Cardiac septum (tissue), 1 donor: ENCODE measurements around the gene TSPAN3. TPM values are rescaled to one million over a fixed set of nuclear protein-coding genes. Genes with fewer than 3 reads are reported as not detected.

Experiments used
- DNase-seq: peaks from one replicate; pipeline ENCODE4 v3.0.0-alpha.2; 2020; ENCODE audit warnings: low spot score
- intact Hi-C: fragments of 100-400 bp; cut with DNase I; formaldehyde crosslinking; loops from one replicate; pipeline ENCODE4 v1.14.0; 2022
- total RNA-seq: library from RNA; stranded (reverse); fragmentation: NEBNext Ultra II Directional; extraction: Animal tissue kit (Norgen Biotek cat#: 25700); gene quantifications from one replicate; pipeline ENCODE4 v1.2.1, GENCODE V29; 2021
- donor health status: DM: no; HTN: no; CAD: no.

Gene TSPAN3
- total RNA-seq, 1 donor from 2014 or later: 101 TPM

DNA sequence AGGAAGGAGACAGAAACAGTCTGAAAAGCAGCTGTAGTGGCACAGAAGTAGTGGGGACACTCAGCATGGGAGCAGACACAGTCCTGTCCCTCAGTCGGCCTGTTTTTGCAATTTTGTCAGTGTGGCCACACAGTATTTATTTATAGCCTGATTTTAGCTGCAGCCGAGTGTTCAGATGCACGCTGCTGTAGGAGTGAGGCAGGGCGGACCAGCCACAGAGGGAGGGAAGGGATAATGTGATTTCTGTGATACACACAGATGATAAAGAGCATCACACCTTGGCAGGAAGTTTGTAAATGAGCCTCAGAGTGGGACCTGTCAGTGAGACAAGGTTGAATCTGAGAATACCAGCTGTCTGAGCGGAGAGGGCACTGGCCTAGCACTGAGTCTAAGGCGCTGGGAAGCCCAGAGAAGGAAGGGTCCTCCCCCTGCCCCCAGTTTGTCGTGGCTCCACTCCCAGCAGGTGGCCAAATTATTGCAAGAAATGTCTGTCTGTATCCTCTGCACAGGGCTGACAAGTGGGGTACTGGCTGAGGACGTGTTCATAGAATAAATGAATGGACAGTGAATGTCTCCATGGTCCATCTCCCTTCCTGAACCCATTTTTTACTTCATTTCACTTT lies 72.1 kb downstream of the TSPAN3 start:
- no peak for DNase-seq
- intact Hi-C loops: no loop called here

DNA sequence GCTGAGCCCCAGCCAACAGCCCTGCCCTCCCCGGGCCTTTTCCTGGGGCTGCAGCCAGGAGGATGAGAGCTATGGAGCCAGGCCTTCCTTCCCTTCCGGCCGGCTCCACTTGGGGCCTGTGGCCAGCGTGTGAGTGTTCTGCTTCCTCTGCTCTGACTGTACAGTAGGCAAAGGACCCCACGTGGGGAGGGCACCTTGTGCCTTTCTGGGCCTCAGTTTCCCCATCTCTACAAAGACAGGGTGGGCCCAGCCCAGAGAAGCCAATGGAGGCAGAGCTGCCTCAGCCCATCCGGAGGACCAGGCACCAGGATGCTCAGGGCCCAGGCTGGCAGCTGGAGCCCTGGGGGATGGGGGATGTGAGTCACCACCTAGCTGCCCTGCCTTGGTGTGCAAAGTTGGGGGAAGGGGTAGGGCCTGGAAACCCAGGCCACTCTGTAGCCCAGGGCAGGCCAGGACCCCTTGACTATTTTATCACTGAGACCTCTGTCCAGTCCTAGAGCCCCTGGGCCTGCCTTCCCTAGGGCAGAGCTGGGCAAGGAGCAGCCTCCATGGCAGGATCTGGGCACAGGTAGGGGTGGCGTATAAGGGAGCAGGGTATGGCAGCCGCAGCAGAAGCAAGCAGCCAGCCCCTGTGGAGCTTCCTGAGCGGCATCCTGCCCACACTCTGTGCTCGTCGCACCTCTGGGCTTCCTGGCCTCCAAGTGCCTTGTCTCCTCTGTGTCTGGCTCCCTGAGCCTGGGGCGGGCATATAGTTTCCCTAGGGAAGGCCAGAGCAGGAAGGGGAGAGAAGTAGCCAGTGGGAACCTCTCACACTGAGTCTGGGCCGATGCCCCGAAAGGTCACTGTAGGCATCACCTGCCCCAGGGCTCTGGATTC lies 74.1 kb downstream of the TSPAN3 start:
- DNase-seq: no peak

DNA sequence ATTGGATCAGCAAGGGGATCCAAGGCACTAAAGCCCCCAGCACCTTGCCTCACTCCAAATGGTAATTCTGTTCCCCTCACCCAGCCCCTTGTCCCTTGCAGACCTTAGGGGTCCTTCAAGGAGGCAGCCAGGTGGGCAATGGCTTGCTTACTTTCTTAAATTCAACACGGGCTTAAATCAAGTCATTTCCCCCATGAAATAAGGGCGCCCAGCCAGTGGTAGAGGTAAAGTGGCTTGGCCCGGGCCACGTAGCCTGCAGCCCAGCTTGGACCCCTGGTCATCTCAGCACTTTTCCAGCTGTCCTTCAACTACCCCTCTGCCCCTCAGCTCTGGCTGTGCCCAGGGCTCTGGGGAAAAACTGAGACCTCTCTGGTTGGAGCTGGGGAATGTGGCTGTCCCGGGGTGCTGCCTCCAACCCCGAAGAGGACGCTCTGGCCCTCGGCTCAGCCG lies 74.8 kb downstream of the TSPAN3 start:
- intact Hi-C loops: no loop called here

More for the DNA sequence above, 74.1 kb downstream of the TSPAN3 start:
- intact Hi-C loops: no loop called here

DNA sequence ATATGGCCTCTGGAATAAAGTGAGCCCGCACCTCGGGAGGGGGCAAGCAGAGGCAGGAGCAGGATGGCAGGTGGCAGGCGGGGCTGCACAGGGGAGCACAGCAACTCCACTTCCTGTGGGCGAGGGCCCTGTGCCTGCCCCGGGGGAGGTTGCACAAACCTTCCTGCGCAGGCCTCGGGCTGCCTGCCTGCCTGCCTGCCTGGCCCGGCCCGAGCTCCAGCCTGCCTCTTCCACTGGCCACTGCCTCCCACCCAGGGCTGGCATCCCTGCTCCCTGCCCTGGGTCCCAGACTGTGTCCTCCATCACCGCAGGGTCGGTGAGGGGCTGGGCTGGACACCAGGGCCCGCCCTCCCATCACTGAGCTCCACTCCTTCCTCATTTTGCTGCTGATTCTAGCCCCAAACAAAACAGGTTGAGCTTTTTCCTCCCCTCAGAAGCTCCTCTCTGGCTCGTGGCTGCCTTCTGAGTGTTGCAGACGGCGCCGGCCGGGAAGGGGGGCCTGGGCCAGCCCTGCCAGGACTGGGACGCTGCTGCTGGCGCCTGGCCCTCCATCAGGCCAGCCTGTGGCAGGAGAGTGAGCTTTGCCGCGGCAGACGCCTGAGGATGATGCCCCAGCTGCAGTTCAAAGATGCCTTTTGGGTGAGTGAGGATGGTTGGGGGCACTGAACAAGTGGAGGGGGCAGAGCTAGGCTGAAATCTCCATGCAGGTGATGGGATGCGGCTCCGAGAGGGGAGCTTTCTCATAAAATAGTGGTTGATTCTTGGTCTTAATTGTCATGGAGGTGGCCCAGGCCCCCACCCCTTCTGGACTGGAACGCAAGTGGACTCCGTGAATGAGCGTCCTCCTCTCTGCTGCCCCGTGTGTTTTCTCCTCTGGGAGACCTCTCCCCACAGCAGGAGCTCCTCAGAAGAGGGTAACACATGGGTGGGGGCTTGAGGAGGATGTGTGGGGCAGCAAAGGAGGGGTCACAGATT lies 75.7 kb downstream of the TSPAN3 start, which contains the start of gene PSTPIP1:
PSTPIP1 (plus strand) TSS at position 156 of the 975 bp plus-strand sequence; CDS start at position 604, 448 bp downstream.
- intact Hi-C loops: no loop called here
- DNase-seq: peak; percentile 88

More for the DNA sequence above, 74.8 kb downstream of the TSPAN3 start:
- DNase-seq: no peak

DNA sequence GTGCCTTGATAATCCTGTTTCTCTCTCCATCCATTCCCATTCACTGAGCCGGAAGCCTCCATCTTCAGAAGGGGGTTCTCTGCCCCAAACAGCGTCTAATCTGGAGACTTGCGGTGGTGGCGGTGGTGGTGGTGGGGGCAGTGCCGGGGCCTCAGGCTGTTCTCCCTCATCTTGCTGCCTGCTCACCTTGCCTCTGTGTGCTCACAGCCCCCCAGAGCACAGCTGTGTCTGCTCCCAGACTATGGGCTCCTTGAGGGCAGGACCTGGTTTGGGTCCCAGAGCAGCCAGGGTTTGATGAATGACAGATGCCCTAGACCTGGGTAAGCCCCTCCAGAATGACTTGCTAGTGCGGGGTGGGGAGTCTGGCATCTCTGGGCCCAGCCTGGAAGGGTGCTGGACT lies 76.4 kb downstream of the TSPAN3 start:
- intact Hi-C loops: no loop called here
- DNase-seq: peak; percentile 22

DNA sequence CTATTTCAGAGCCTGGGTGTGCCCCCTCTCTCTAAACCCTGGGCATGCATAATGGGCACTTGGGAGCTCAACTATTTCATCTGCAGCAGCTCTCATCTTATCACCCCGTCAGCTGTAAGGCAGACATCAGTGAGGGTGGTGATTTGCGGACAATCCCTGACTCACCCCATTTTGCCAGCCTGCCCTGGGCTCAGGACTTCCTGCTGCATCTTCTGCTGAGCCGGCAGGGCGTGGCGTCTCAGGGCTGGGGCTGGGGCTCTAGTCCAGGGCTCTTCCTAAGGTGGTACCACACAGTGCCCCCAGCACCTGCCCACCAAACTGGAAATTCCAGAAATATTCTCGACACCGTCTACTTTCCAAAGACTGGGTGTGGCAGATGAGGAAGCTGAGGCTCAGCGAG lies 76.9 kb downstream of the TSPAN3 start:
- peak; percentile 89 for DNase-seq
- intact Hi-C loops: no loop called here

DNA sequence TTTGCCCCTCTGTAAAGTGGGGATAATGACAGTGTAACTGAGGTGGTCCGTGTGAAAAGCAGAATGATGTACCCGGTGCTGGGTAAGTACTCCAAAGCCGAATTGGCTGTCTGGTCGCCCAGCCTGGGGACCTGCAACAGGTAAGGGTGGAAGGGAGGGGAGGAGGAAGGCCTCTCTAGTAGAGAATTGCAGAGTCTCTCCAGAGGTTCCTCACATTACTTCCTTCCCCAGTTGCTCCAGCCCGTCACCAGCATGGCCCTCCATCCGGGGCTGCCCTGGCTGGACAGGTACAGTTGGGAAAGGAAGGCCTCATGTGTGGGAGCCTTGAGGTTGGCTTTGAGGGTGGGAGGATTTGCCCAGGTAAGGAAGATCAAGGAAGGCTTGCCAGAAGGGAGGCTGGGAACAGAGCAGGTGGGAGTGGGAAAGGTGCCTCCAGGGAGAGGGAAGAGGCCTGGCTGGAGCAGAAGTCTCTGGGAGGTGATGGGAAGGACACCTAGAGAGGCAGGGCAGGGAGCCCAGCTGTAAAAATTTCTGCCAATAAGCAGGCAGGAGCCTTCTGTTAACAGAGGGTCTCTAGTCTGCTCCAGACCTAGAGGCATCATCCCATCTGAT lies 77.7 kb downstream of the TSPAN3 start:
- DNase-seq: peak; percentile 76
- intact Hi-C loops: no loop called here

DNA sequence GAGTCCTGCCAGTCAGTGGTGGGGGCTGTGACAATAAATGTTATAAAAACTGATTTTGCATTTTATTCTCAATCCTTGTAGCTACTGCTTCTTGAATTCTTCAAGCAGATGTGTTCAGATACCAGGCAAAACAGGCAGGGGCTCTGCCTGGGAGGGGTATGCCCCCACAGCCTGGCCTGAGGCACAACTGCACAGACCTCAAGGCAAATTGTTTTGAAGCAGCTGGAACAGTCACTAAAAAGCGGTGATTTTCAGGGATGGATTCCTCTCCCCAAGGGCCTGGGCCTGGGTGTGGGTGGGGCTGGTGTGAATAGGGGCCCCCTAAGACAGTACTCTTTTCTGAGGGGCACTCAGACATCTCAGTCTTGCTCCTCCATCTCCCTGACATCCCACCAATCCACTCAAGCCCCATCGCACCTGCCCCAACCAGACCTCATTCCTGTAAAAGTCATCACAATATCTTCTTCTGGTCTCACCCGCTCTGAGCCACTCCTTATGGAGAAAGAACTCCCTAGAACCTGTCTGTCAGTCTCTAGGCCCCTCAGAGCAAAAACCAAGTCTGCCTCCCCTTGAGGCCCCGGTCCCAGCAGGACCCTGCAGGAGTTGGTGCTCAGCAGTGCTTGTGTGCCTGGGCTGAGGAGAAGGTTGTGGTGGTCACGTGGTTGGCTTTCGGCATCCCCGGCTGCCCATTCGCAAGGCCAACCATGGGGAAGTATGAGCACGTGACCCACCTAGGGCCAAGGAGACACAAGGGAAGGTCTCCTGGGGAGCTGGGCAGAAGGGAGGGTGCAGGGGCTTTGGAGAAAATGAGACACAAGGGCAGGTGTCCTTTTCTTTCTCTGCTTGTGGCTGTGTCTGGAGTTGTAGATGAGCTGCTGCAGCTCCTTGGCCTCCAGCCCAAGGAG lies 78.9 kb downstream of the TSPAN3 start:
- intact Hi-C loops: no loop called here
- peak; percentile 90 for DNase-seq

Other genes starting within 250 kb of the TSPAN3 start
- 31.9 TPM for gene SCAPER, start 165.8 kb downstream of the TSPAN3 start, total RNA-seq
- gene RCN2, start 139.4 kb downstream of the TSPAN3 start, total RNA-seq: 30.3 TPM
- gene PSTPIP1, start 76.0 kb downstream of the TSPAN3 start, total RNA-seq: 2.7 TPM